Measurements from ENCODE around the gene PLCH1.

The PLCH1 gene

GRCh38 chr3:155757577-155757976, 12.7 kb upstream of the PLCH1 start:
- no peak for TF ChIP-seq POLR2AphosphoS5 (IDR thresholded peaks at IDR 0.05; ENCODE audit: low read depth, low read length)

GRCh38 chr3:155753038-155753639, 8.3 kb upstream of the PLCH1 start:
- TF ChIP-seq, protein P1, sequence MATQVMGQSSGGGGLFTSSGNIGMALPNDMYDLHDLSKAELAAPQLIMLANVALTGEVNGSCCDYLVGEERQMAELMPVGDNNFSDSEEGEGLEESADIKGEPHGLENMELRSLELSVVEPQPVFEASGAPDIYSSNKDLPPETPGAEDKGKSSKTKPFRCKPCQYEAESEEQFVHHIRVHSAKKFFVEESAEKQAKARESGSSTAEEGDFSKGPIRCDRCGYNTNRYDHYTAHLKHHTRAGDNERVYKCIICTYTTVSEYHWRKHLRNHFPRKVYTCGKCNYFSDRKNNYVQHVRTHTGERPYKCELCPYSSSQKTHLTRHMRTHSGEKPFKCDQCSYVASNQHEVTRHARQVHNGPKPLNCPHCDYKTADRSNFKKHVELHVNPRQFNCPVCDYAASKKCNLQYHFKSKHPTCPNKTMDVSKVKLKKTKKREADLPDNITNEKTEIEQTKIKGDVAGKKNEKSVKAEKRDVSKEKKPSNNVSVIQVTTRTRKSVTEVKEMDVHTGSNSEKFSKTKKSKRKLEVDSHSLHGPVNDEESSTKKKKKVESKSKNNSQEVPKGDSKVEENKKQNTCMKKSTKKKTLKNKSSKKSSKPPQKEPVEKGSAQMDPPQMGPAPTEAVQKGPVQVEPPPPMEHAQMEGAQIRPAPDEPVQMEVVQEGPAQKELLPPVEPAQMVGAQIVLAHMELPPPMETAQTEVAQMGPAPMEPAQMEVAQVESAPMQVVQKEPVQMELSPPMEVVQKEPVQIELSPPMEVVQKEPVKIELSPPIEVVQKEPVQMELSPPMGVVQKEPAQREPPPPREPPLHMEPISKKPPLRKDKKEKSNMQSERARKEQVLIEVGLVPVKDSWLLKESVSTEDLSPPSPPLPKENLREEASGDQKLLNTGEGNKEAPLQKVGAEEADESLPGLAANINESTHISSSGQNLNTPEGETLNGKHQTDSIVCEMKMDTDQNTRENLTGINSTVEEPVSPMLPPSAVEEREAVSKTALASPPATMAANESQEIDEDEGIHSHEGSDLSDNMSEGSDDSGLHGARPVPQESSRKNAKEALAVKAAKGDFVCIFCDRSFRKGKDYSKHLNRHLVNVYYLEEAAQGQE (IDR thresholded peaks at IDR 0.05; ENCODE audit: insufficient read depth in 1 of 2, low read depth in 2 of 2, low read length in 2 of 2): no peak
- no peak for TF ChIP-seq FOXP2 (optimal IDR thresholded peaks at IDR 0.05; ENCODE audit: borderline replicate concordance, extremely low read depth, extremely low read length, insufficient read depth)
- no peak for TF ChIP-seq POLR2AphosphoS5 (IDR thresholded peaks at IDR 0.05; ENCODE audit: low read depth, low read length)
- TF ChIP-seq TAF1 (IDR thresholded peaks at IDR 0.05; ENCODE audit: borderline replicate concordance, insufficient read depth, low read length): no peak
- TF ChIP-seq SIN3A (IDR thresholded peaks at IDR 0.05; ENCODE audit: borderline replicate concordance, insufficient read depth, low read length): no peak

GRCh38 chr3:155748611-155749365, 3.9 kb upstream of the PLCH1 start:
- TF ChIP-seq TAF1 (IDR thresholded peaks at IDR 0.05; ENCODE audit: borderline replicate concordance, insufficient read depth, low read length) (no peak), SIN3A (IDR thresholded peaks at IDR 0.05; ENCODE audit: borderline replicate concordance, insufficient read depth, low read length) (no peak), FOXP2 (optimal IDR thresholded peaks at IDR 0.05; ENCODE audit: borderline replicate concordance, extremely low read depth, extremely low read length, insufficient read depth) (no peak)

GRCh38 chr3:155747946-155748290, 3.0 kb upstream of the PLCH1 start:
- TF ChIP-seq SIN3A (IDR thresholded peaks at IDR 0.05; ENCODE audit: borderline replicate concordance, insufficient read depth, low read length): no peak
- TF ChIP-seq TAF1 (IDR thresholded peaks at IDR 0.05; ENCODE audit: borderline replicate concordance, insufficient read depth, low read length): no peak
- TF ChIP-seq, protein P1 (IDR thresholded peaks at IDR 0.05; ENCODE audit: insufficient read depth in 1 of 2, low read depth in 2 of 2, low read length in 2 of 2): no peak
- TF ChIP-seq POLR2AphosphoS5 (IDR thresholded peaks at IDR 0.05; ENCODE audit: low read depth, low read length): no peak
- no peak for TF ChIP-seq FOXP2 (optimal IDR thresholded peaks at IDR 0.05; ENCODE audit: borderline replicate concordance, extremely low read depth, extremely low read length, insufficient read depth)

DNA sequence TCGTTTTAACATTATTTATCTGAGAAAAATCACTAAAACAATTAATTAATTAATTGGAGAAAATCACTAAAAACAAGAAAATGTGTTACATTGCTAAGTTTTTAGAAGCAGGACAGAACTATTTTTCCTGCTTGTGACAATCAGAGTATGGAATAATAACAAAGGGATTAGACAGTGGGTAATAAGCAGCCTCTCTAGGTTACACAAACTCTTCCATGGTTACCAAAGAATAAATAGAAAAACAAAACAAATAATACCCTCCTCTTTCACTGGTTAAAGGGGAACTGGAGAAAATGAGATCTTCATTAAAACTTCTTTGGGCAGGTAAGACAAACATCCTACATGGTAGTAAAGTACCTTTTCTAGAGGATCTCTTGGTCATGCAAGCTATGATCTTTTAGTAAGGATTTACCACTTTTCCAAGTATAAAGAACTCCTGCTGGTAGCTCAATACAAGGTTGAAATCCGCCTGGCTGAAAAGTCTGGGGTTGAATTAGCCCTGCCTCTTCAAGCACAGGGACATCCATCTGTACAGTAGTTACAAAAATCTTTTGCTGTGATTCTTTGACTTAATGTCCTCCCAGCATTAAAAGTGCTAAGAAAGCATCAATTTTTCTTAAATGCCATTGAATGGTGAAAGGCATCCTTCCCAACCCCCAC, 2.5 kb upstream of the PLCH1 start:
- TF ChIP-seq TAF1 (IDR thresholded peaks at IDR 0.05; ENCODE audit: borderline replicate concordance, insufficient read depth, low read length): no peak
- TF ChIP-seq FOXP2 (optimal IDR thresholded peaks at IDR 0.05; ENCODE audit: borderline replicate concordance, extremely low read depth, extremely low read length, insufficient read depth): no peak
- no peak for TF ChIP-seq POLR2AphosphoS5 (IDR thresholded peaks at IDR 0.05; ENCODE audit: low read depth, low read length)
- TF ChIP-seq, protein P1 (IDR thresholded peaks at IDR 0.05; ENCODE audit: insufficient read depth in 1 of 2, low read depth in 2 of 2, low read length in 2 of 2): no peak
- no peak for TF ChIP-seq SIN3A (IDR thresholded peaks at IDR 0.05; ENCODE audit: borderline replicate concordance, insufficient read depth, low read length)

DNA sequence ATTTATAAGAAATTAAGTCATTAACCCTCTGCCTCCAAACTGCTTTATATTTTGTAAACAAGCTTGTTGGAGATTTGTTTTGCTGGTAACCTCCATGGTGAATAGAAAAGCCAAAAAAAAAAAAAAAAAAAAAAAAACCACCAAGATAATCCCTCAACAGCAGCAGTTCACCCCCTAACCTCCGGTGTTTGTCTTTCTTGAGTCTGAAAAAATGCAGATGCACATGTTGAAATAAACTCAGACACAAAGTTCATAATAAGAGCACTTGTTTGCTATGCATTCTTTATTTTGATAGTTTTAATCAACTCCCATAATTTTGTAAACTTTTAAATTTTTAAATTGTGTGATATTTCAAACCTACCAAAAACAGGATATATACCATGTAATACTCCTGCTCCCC, 1.8 kb upstream of the PLCH1 start:
- TF ChIP-seq SIN3A (IDR thresholded peaks at IDR 0.05; ENCODE audit: borderline replicate concordance, insufficient read depth, low read length): no peak
- TF ChIP-seq, protein P1 (IDR thresholded peaks at IDR 0.05; ENCODE audit: insufficient read depth in 1 of 2, low read depth in 2 of 2, low read length in 2 of 2): no peak
- no peak for TF ChIP-seq FOXP2 (optimal IDR thresholded peaks at IDR 0.05; ENCODE audit: borderline replicate concordance, extremely low read depth, extremely low read length, insufficient read depth)
- no peak for TF ChIP-seq POLR2AphosphoS5 (IDR thresholded peaks at IDR 0.05; ENCODE audit: low read depth, low read length)
- TF ChIP-seq TAF1 (IDR thresholded peaks at IDR 0.05; ENCODE audit: borderline replicate concordance, insufficient read depth, low read length): no peak
